Thoracic aorta (tissue), 2 donors: ENCODE results near the gene KCNK3. TPM values are rescaled to one million over a fixed set of nuclear protein-coding genes. Genes with fewer than 3 reads are reported as not detected.

ENCODE experiments used
- ATAC-seq: fragments of 150-250 bp; one replicate; pipeline ENCODE4 v1.8.0; 2017; ENCODE audit warnings: low read depth; ENCODE audit not compliant: insufficient number of reproducible peaks, low FRiP score
- DNase-seq: peaks from one replicate; pipeline ENCODE4 v3.0.0-alpha.2; 2020; ENCODE audit warnings: low spot score
- H3K27ac ChIP-seq, 2 donors: fragments of 200-600 bp; sonication (generic); 1 replicate in 1 of 2; 2 replicates in 1 of 2; pipeline ENCODE4 v1.5.1; 2016; ENCODE audit warnings: mild to moderate bottlenecking in 2 of 2, moderate library complexity in 2 of 2
- H3K27me3 ChIP-seq: fragments of 200-600 bp; sonication (generic); replicated peaks from 2 replicates; pipeline ENCODE4 v1.6.0; 2016; ENCODE audit warnings: mild to moderate bottlenecking; ENCODE audit not compliant: insufficient read depth
- H3K36me3 ChIP-seq: fragments of 200-600 bp; sonication (generic); one replicate; pipeline ENCODE4 v1.5.1; 2016
- H3K4me1 ChIP-seq, 2 donors: fragments of 200-600 bp; sonication (generic); 1 replicate in 1 of 2; 2 replicates in 1 of 2; pipeline versions ENCODE4 v1.5.1 to v1.6.0; 2016; ENCODE audit warnings: low read depth in 2 of 2, mild to moderate bottlenecking in 1 of 2; ENCODE audit not compliant: control insufficient read depth in 1 of 2
- H3K4me3 ChIP-seq: fragments of 200-600 bp; sonication (generic); 2 replicates; pipeline ENCODE4 v1.5.1; 2016; ENCODE audit warnings: mild to moderate bottlenecking
- H3K9me3 ChIP-seq: fragments of 200-600 bp; sonication (generic); 2 replicates; pipeline ENCODE4 v1.5.1; 2016
- CTCF ChIP-seq: fragments of 200-600 bp; sonication (generic); IDR thresholded peaks from one replicate; pipeline ENCODE4 v1.5.1; 2019; ENCODE audit warnings: antibody characterized with exemption
- total RNA-seq, 2 donors: library from RNA; depleted of rRNA; stranded (reverse); fragments of >200 nt; gene quantifications; one replicate each; pipeline versions ENCODE4 v1.1.0 to v1.2.3, GENCODE V29; 2016

Gene KCNK3
- total RNA-seq, result 10 to 100 TPM in 1 of 2 donors, 1 to 10 TPM in 1; 6.9 to 19.6 TPM

- Histone ChIP-seq H3K4me3 (peak within 1 kb of the TSS; percentile 74), H3K4me1 (peaks cover 10 to 62% of the 10 kb centered on the region in 2 donors), H3K27ac (peak within 1 kb of the TSS; percentile 86 to 93), H3K9me3 (no peaks in the 10 kb centered on the region), H3K27me3 (no peaks in the 10 kb centered on the region), H3K36me3 (no peaks in the 10 kb centered on the region)
- no peak for TF ChIP-seq CTCF
- peak; percentile 56 for DNase-seq
- ATAC-seq, result peak; percentile 52
These were observed at the start of gene KCNK3 for GRCh38 chr2:26692279-26692896. TSS of gene KCNK3 (plus strand) at chr2:26692722. CDS start at chr2:26692876, 154 bp downstream.

GRCh38 chr2:26644188-26644835 is 48.2 kb upstream of the KCNK3 start:
- no peak for TF ChIP-seq CTCF
- H3K27me3 ChIP-seq, result no peaks in the 10 kb centered on the region
- ATAC-seq (no peak), DNase-seq (no peak)
- H3K4me3 ChIP-seq, result no peak overlapping the region
- no peaks in the 10 kb centered on the region for H3K9me3 ChIP-seq
- no peaks in the 10 kb centered on the region for H3K4me1 ChIP-seq
- no peaks in the 10 kb centered on the region for H3K36me3 ChIP-seq
- H3K27ac ChIP-seq, result no peak overlapping the region

GRCh38 chr2:26645762-26646161 is 46.8 kb upstream of the KCNK3 start:
- Histone ChIP-seq H3K27ac (no peak overlapping the region), H3K9me3 (no peaks in the 10 kb centered on the region), H3K36me3 (no peaks in the 10 kb centered on the region), H3K4me3 (no peak overlapping the region), H3K4me1 (no peaks in the 10 kb centered on the region), H3K27me3 (no peaks in the 10 kb centered on the region)
- ATAC-seq (no peak), DNase-seq (no peak)
- no peak for TF ChIP-seq CTCF

- no peaks in the 10 kb centered on the region for H3K36me3 ChIP-seq
- H3K27me3 ChIP-seq, result no peaks in the 10 kb centered on the region
- H3K4me1 ChIP-seq, result no peaks in the 10 kb centered on the region
- TF ChIP-seq CTCF, result no peak
- DNase-seq (no peak), ATAC-seq (no peak)
- no peaks in the 10 kb centered on the region for H3K9me3 ChIP-seq
- no peak overlapping the region for H3K4me3 ChIP-seq
- H3K27ac ChIP-seq, result no peak overlapping the region
These were observed 45.4 kb upstream of the KCNK3 start for GRCh38 chr2:26646986-26647672.

- Histone ChIP-seq H3K27me3 (no peaks in the 10 kb centered on the region), H3K4me3 (no peak overlapping the region), H3K4me1 (no peaks in the 10 kb centered on the region), H3K36me3 (no peaks in the 10 kb centered on the region), H3K9me3 (no peaks in the 10 kb centered on the region), H3K27ac (no peak overlapping the region)
- no peak for DNase-seq
- no peak for TF ChIP-seq CTCF
- no peak for ATAC-seq
These were observed 44.5 kb upstream of the KCNK3 start for GRCh38 chr2:26647981-26648380.
